ENCODE measurements around the gene BCAS1.

BCAS1 gene

DNA sequence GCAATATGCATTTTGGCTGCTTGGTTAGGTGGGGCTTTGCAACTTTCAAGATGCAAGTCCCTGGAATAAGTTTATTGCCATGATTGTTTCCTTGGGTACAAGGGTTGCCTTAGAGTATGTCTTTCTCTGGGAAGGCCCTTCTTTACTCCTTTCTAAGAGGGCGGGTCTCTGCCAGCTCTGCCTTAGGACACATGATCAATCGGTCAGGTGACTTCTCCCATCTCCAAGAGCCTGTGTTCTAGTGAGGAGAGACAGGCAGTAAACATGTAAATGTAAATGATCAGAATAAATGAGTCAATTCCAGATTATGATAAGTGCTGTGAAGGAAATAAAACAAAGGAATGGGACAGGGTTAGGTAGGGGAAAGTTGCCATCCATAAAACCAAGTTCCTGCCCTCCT is 43.2 kb upstream of the BCAS1 start:
- Histone ChIP-seq H2AFZ (ENCODE audit: low read length) (no peak overlapping the region), H3K79me2 (ENCODE audit: insufficient read depth, low read length) (no peaks in the 10 kb centered on the region), H3K9me3 (ENCODE audit: low read length) (no peaks in the 10 kb centered on the region), H3K36me3 (ENCODE audit: insufficient read depth, low read length) (no peaks in the 10 kb centered on the region), H4K20me1 (ENCODE audit: insufficient read depth, low read length) (no peaks in the 10 kb centered on the region), H3K9me2 (ENCODE audit: low read depth, low read length) (no peaks in the 10 kb centered on the region), H3K4me3 (ENCODE audit: low read depth, low read length, poor library complexity, severe bottlenecking) (no peak overlapping the region), H3K27ac (ENCODE audit: low read depth, low read length, poor library complexity, severe bottlenecking) (no peak overlapping the region), H3F3A (ENCODE audit: insufficient read depth, low read length) (no peaks in the 10 kb centered on the region), H3K9ac (ENCODE audit: low read length) (no peak overlapping the region), H3K27me3 (ENCODE audit: insufficient read depth, low read length) (peaks cover 4% of the 10 kb centered on the region; the same call in 1 of the 2 replicates), H3K4me2 (ENCODE audit: low read length) (no peak overlapping the region), H3K4me1 (ENCODE audit: insufficient read depth, low read length, severe bottlenecking) (no peaks in the 10 kb centered on the region)
- TF ChIP-seq, protein P1, sequence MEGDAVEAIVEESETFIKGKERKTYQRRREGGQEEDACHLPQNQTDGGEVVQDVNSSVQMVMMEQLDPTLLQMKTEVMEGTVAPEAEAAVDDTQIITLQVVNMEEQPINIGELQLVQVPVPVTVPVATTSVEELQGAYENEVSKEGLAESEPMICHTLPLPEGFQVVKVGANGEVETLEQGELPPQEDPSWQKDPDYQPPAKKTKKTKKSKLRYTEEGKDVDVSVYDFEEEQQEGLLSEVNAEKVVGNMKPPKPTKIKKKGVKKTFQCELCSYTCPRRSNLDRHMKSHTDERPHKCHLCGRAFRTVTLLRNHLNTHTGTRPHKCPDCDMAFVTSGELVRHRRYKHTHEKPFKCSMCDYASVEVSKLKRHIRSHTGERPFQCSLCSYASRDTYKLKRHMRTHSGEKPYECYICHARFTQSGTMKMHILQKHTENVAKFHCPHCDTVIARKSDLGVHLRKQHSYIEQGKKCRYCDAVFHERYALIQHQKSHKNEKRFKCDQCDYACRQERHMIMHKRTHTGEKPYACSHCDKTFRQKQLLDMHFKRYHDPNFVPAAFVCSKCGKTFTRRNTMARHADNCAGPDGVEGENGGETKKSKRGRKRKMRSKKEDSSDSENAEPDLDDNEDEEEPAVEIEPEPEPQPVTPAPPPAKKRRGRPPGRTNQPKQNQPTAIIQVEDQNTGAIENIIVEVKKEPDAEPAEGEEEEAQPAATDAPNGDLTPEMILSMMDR (IDR thresholded peaks at IDR 0.05; ENCODE audit: low read length), result no peak
- TF ChIP-seq EZH2 (IDR thresholded peaks at IDR 0.05; ENCODE audit: borderline replicate concordance, low read length), result no peak

- H3F3A ChIP-seq (ENCODE audit: insufficient read depth, low read length), result no peaks in the 10 kb centered on the region
- H3K4me1 ChIP-seq (ENCODE audit: insufficient read depth, low read length, severe bottlenecking), result no peaks in the 10 kb centered on the region
- no peak overlapping the region for H3K9ac ChIP-seq (ENCODE audit: low read length)
- H2AFZ ChIP-seq (ENCODE audit: low read length), result no peak overlapping the region
- H3K9me3 ChIP-seq (ENCODE audit: low read length), result no peaks in the 10 kb centered on the region
- no peak for TF ChIP-seq EZH2 (IDR thresholded peaks at IDR 0.05; ENCODE audit: borderline replicate concordance, low read length)
- TF ChIP-seq, protein P1 (IDR thresholded peaks at IDR 0.05; ENCODE audit: low read length), result no peak
- no peak overlapping the region for H3K4me2 ChIP-seq (ENCODE audit: low read length)
- no peaks in the 10 kb centered on the region for H3K36me3 ChIP-seq (ENCODE audit: insufficient read depth, low read length)
- H3K27me3 ChIP-seq (ENCODE audit: insufficient read depth, low read length), result peaks cover 4% of the 10 kb centered on the region; the same call in 1 of the 2 replicates
- H3K4me3 ChIP-seq (ENCODE audit: low read depth, low read length, poor library complexity, severe bottlenecking), result no peak overlapping the region
- H3K27ac ChIP-seq (ENCODE audit: low read depth, low read length, poor library complexity, severe bottlenecking), result no peak overlapping the region
- H3K79me2 ChIP-seq (ENCODE audit: insufficient read depth, low read length), result no peaks in the 10 kb centered on the region
- H3K9me2 ChIP-seq (ENCODE audit: low read depth, low read length), result no peaks in the 10 kb centered on the region
- H4K20me1 ChIP-seq (ENCODE audit: insufficient read depth, low read length), result no peaks in the 10 kb centered on the region
Observed at GRCh38 chr20:54112221-54112884, 42.0 kb upstream of the BCAS1 start.

DNA sequence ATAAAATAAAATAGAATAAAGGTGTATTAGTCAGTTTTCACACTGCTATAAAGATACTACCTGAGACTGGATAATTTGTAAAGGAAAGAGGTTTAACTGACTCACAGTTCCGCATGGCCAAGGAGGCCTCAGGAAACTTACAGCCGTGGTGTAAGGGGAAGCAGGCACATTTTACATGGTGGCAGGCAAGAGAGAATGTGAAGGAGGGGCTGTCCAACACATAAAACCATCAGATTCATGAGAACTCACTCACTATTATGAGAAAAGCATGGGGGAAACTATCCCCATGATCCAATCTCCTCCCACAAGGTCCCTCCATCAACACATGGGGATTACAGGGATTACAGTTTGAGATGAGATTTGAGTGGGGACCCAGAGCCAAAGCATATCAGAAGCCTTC is 41.1 kb upstream of the BCAS1 start:
- H3K4me1 ChIP-seq (ENCODE audit: insufficient read depth, low read length, severe bottlenecking), result no peaks in the 10 kb centered on the region

More for the DNA sequence above, 41.1 kb upstream of the BCAS1 start:
- Histone ChIP-seq H4K20me1 (ENCODE audit: insufficient read depth, low read length) (no peaks in the 10 kb centered on the region), H3K79me2 (ENCODE audit: insufficient read depth, low read length) (no peaks in the 10 kb centered on the region), H3K9me3 (ENCODE audit: low read length) (no peaks in the 10 kb centered on the region), H3K9me2 (ENCODE audit: low read depth, low read length) (no peaks in the 10 kb centered on the region), H3K9ac (ENCODE audit: low read length) (no peak overlapping the region), H3K4me2 (ENCODE audit: low read length) (no peak overlapping the region), H3K27ac (ENCODE audit: low read depth, low read length, poor library complexity, severe bottlenecking) (no peak overlapping the region), H2AFZ (ENCODE audit: low read length) (no peak overlapping the region), H3F3A (ENCODE audit: insufficient read depth, low read length) (no peaks in the 10 kb centered on the region), H3K4me3 (ENCODE audit: low read depth, low read length, poor library complexity, severe bottlenecking) (no peak overlapping the region), H3K36me3 (ENCODE audit: insufficient read depth, low read length) (no peaks in the 10 kb centered on the region), H3K27me3 (ENCODE audit: insufficient read depth, low read length) (peaks cover 4% of the 10 kb centered on the region; the same call in 1 of the 2 replicates)
- TF ChIP-seq, protein P1 (IDR thresholded peaks at IDR 0.05; ENCODE audit: low read length), result no peak
- TF ChIP-seq EZH2 (IDR thresholded peaks at IDR 0.05; ENCODE audit: borderline replicate concordance, low read length), result no peak
